Measurements from ENCODE around the gene NEGR1. TPM values are rescaled to one million over a fixed set of nuclear protein-coding genes. Genes with fewer than 3 reads are reported as not detected.

Gene NEGR1
- total and polyA plus RNA-seq, 10 donors, result 0.07 to 1.3 (median 0.54) TPM

- WGBS, 5 donors, result 50 to 79% (median 72%) methylated on average over 2 of the region's 2 CpGs
- TF ChIP-seq CTCF (IDR thresholded peaks at IDR 0.05 in 8 of 11, conservative IDR thresholded peaks at IDR 0.05 in 3 of 11) (no peak), POLR2A (IDR thresholded peaks at IDR 0.05) (no peak), POLR2AphosphoS5 (IDR thresholded peaks at IDR 0.05) (no peak)
Measured at GRCh38 chr1:72109916-72110315, 172.4 kb downstream of the NEGR1 start.

GRCh38 chr1:72105201-72105600 lies 177.1 kb downstream of the NEGR1 start:
- no peaks in the 10 kb centered on the region for H3K36me3 ChIP-seq
- H3K4me1 ChIP-seq, result no peaks in the 10 kb centered on the region
- H3K27ac ChIP-seq, result no peak overlapping the region
- DNase-seq, result no peak
- WGBS, 5 donors, result 87 to 96% (median 90%) methylated on average over 2 of the region's 2 CpGs
- H3K27me3 ChIP-seq (replicated peaks in 1 of 7), result no peaks in the 10 kb centered on the region
- no peaks in the 10 kb centered on the region for H3K9me3 ChIP-seq
- intact Hi-C loops (cut with DNase I; ENCODE audit: low total_unique reads), result no loop called here
- no peak overlapping the region for H3K4me3 ChIP-seq
- TF ChIP-seq CTCF (IDR thresholded peaks at IDR 0.05 in 8 of 11, conservative IDR thresholded peaks at IDR 0.05 in 3 of 11) (no peak), POLR2A (IDR thresholded peaks at IDR 0.05) (no peak), POLR2AphosphoS5 (IDR thresholded peaks at IDR 0.05) (no peak)

More at GRCh38 chr1:72109916-72110315, 172.4 kb downstream of the NEGR1 start:
- H3K9me3 ChIP-seq, result no peaks in the 10 kb centered on the region
- H3K27ac ChIP-seq, result no peak overlapping the region
- H3K4me3 ChIP-seq, result no peak overlapping the region
- intact Hi-C loops (cut with DNase I; ENCODE audit: low total_unique reads), result no loop called here
- H3K4me1 ChIP-seq, result no peaks in the 10 kb centered on the region
- H3K27me3 ChIP-seq (replicated peaks in 1 of 7), result no peaks in the 10 kb centered on the region
- no peaks in the 10 kb centered on the region for H3K36me3 ChIP-seq
- no peak for DNase-seq

GRCh38 chr1:72101840-72102632 lies 180.3 kb downstream of the NEGR1 start:
- Histone ChIP-seq H3K9me3 (no peaks in the 10 kb centered on the region), H3K4me1 (no peaks in the 10 kb centered on the region), H3K27me3 (replicated peaks in 1 of 7) (no peaks in the 10 kb centered on the region), H3K27ac (no peak overlapping the region), H3K36me3 (no peaks in the 10 kb centered on the region), H3K4me3 (no peak overlapping the region)
- TF ChIP-seq CTCF (IDR thresholded peaks at IDR 0.05 in 8 of 11, conservative IDR thresholded peaks at IDR 0.05 in 3 of 11), result no peak
- TF ChIP-seq POLR2A (IDR thresholded peaks at IDR 0.05), result no peak
- no peak for TF ChIP-seq POLR2AphosphoS5 (IDR thresholded peaks at IDR 0.05)
- 73 to 89% (median 84%) methylated on average over 3 of the region's 3 CpGs for WGBS, 5 donors
- DNase-seq, result no peak
- intact Hi-C loops (cut with DNase I; ENCODE audit: low total_unique reads), result no loop called here

GRCh38 chr1:72100771-72101170 lies 181.6 kb downstream of the NEGR1 start:
- no peaks in the 10 kb centered on the region for H3K9me3 ChIP-seq
- H3K4me1 ChIP-seq, result no peaks in the 10 kb centered on the region
- no peaks in the 10 kb centered on the region for H3K27me3 ChIP-seq (replicated peaks in 1 of 7)
- intact Hi-C loops (cut with DNase I; ENCODE audit: low total_unique reads), result no loop called here
- DNase-seq, result no peak
- 69 to 78% (median 72%) methylated on average over 2 of the region's 2 CpGs for WGBS, 5 donors
- no peak for TF ChIP-seq POLR2AphosphoS5 (IDR thresholded peaks at IDR 0.05)
- no peak for TF ChIP-seq CTCF (IDR thresholded peaks at IDR 0.05 in 8 of 11, conservative IDR thresholded peaks at IDR 0.05 in 3 of 11)
- H3K36me3 ChIP-seq, result no peaks in the 10 kb centered on the region
- H3K4me3 ChIP-seq, result no peak overlapping the region
- H3K27ac ChIP-seq, result no peak overlapping the region
